IPS-18a (cell line): Measurements from ENCODE around the gene DAB2IP.

ENCODE experiments used
- H3K27ac ChIP-seq: one replicate; pipeline ENCODE4 v1.5.1; 2013; ENCODE audit warnings: low read length
- H3K27me3 ChIP-seq: one replicate; pipeline ENCODE4 v1.6.1; 2013; ENCODE audit warnings: mild to moderate bottlenecking, low read length; ENCODE audit not compliant: control insufficient read depth, insufficient read depth
- H3K36me3 ChIP-seq: one replicate; pipeline ENCODE4 v1.6.1; 2013; ENCODE audit warnings: low read depth, low read length; ENCODE audit not compliant: control insufficient read depth
- H3K4me1 ChIP-seq: one replicate; pipeline ENCODE4 v1.6.1; 2013; ENCODE audit warnings: low read depth, low read length; ENCODE audit not compliant: control insufficient read depth
- H3K4me3 ChIP-seq: one replicate; pipeline ENCODE4 v1.5.1; 2013; ENCODE audit warnings: low read length
- H3K9ac ChIP-seq: one replicate; pipeline ENCODE4 v1.6.1; 2013; ENCODE audit warnings: mild to moderate bottlenecking, low read length, moderate library complexity
- H3K9me3 ChIP-seq: one replicate; pipeline ENCODE4 v1.6.1; 2013; ENCODE audit warnings: low read depth, low read length; ENCODE audit not compliant: control insufficient read depth

Gene DAB2IP

GRCh38 chr9:121748074-121748473 is 96.6 kb downstream of the DAB2IP start:
- H3K4me1 ChIP-seq = peaks cover 24% of the 10 kb centered on the region
- H3K27ac ChIP-seq = no peak overlapping the region
- no peaks in the 10 kb centered on the region for H3K27me3 ChIP-seq
- H3K36me3 ChIP-seq = no peaks in the 10 kb centered on the region
- H3K4me3 ChIP-seq = no peak overlapping the region
- no peaks in the 10 kb centered on the region for H3K9me3 ChIP-seq
- H3K9ac ChIP-seq = no peak overlapping the region

GRCh38 chr9:121748727-121749423 is 97.4 kb downstream of the DAB2IP start:
- peaks cover 16% of the 10 kb centered on the region for H3K4me1 ChIP-seq
- H3K27ac ChIP-seq = no peak overlapping the region

GRCh38 chr9:121749614-121750013 is 98.2 kb downstream of the DAB2IP start:
- H3K4me1 ChIP-seq = peaks cover 8% of the 10 kb centered on the region
- H3K27me3 ChIP-seq = no peaks in the 10 kb centered on the region
- no peak overlapping the region for H3K27ac ChIP-seq
- H3K9me3 ChIP-seq = no peaks in the 10 kb centered on the region
- no peaks in the 10 kb centered on the region for H3K36me3 ChIP-seq
- H3K4me3 ChIP-seq = no peak overlapping the region
- H3K9ac ChIP-seq = no peak overlapping the region

More at GRCh38 chr9:121748727-121749423, 97.4 kb downstream of the DAB2IP start:
- Histone ChIP-seq H3K9ac (no peak overlapping the region), H3K27me3 (no peaks in the 10 kb centered on the region), H3K4me3 (no peak overlapping the region), H3K36me3 (no peaks in the 10 kb centered on the region), H3K9me3 (no peaks in the 10 kb centered on the region)

- Histone ChIP-seq H3K36me3 (no peaks in the 10 kb centered on the region), H3K9ac (no peak overlapping the region), H3K27ac (no peak overlapping the region), H3K4me3 (no peak overlapping the region), H3K9me3 (no peaks in the 10 kb centered on the region), H3K27me3 (no peaks in the 10 kb centered on the region), H3K4me1 (peaks cover 2% of the 10 kb centered on the region)
Measured at GRCh38 chr9:121750259-121750714, 98.9 kb downstream of the DAB2IP start.

- Histone ChIP-seq H3K27me3 (no peaks in the 10 kb centered on the region), H3K9me3 (no peaks in the 10 kb centered on the region), H3K4me3 (no peak overlapping the region), H3K4me1 (peaks cover 2% of the 10 kb centered on the region), H3K9ac (no peak overlapping the region), H3K36me3 (no peaks in the 10 kb centered on the region), H3K27ac (no peak overlapping the region)
Measured at GRCh38 chr9:121750715-121751623, 99.5 kb downstream of the DAB2IP start.

GRCh38 chr9:121751686-121752445 is 100.4 kb downstream of the DAB2IP start:
- H3K27ac ChIP-seq = no peak overlapping the region
- H3K4me1 ChIP-seq = no peaks in the 10 kb centered on the region
- no peaks in the 10 kb centered on the region for H3K27me3 ChIP-seq
- no peaks in the 10 kb centered on the region for H3K9me3 ChIP-seq
- no peak overlapping the region for H3K4me3 ChIP-seq
- H3K36me3 ChIP-seq = no peaks in the 10 kb centered on the region
- H3K9ac ChIP-seq = no peak overlapping the region

GRCh38 chr9:121752929-121753328 is 101.5 kb downstream of the DAB2IP start:
- H3K36me3 ChIP-seq = no peaks in the 10 kb centered on the region
- no peaks in the 10 kb centered on the region for H3K4me1 ChIP-seq
- H3K27ac ChIP-seq = no peak overlapping the region
- no peaks in the 10 kb centered on the region for H3K27me3 ChIP-seq
- no peaks in the 10 kb centered on the region for H3K9me3 ChIP-seq
- H3K4me3 ChIP-seq = no peak overlapping the region
- H3K9ac ChIP-seq = no peak overlapping the region

- Histone ChIP-seq H3K4me1 (no peaks in the 10 kb centered on the region), H3K4me3 (no peak overlapping the region), H3K27ac (no peak overlapping the region), H3K9me3 (no peaks in the 10 kb centered on the region), H3K36me3 (peaks cover under 1% of the 10 kb centered on the region), H3K9ac (no peak overlapping the region), H3K27me3 (no peaks in the 10 kb centered on the region)
Measured at GRCh38 chr9:121753802-121754654, 102.6 kb downstream of the DAB2IP start.

- no peaks in the 10 kb centered on the region for H3K27me3 ChIP-seq
- H3K27ac ChIP-seq = no peak overlapping the region
- no peak overlapping the region for H3K9ac ChIP-seq
- peaks cover 8% of the 10 kb centered on the region for H3K36me3 ChIP-seq
- no peaks in the 10 kb centered on the region for H3K9me3 ChIP-seq
- H3K4me3 ChIP-seq = no peak overlapping the region
- no peaks in the 10 kb centered on the region for H3K4me1 ChIP-seq
Measured at GRCh38 chr9:121754655-121755436, 103.4 kb downstream of the DAB2IP start.

GRCh38 chr9:121755581-121755980 is 104.1 kb downstream of the DAB2IP start:
- peaks cover 16% of the 10 kb centered on the region for H3K36me3 ChIP-seq
- no peak overlapping the region for H3K27ac ChIP-seq

More at GRCh38 chr9:121755581-121755980, 104.1 kb downstream of the DAB2IP start:
- Histone ChIP-seq H3K9ac (no peak overlapping the region), H3K4me1 (no peaks in the 10 kb centered on the region), H3K4me3 (no peak overlapping the region), H3K9me3 (no peaks in the 10 kb centered on the region), H3K27me3 (no peaks in the 10 kb centered on the region)
